ENCODE results near the gene BEGAIN. TPM values are rescaled to one million over a fixed set of nuclear protein-coding genes. Genes with fewer than 3 reads are reported as not detected.

The BEGAIN gene
- total RNA-seq, 1 experiment from 2014 or later: not detected

- DNase-seq: no peak
- Histone ChIP-seq H4K20me1 (ENCODE audit: insufficient read depth) (no peaks in the 10 kb centered on the region), H3K79me2 (ENCODE audit: low read depth) (no peaks in the 10 kb centered on the region), H3K9me3 (ENCODE audit: insufficient read depth, low read depth) (no peaks in the 10 kb centered on the region), H3K9me2 (ENCODE audit: insufficient read depth) (no peaks in the 10 kb centered on the region), H2AFZ (no peak overlapping the region), H3F3A (ENCODE audit: insufficient read depth, low read depth) (no peaks in the 10 kb centered on the region), H3K4me2 (no peak overlapping the region), H3K4me1 (replicated peaks; ENCODE audit: insufficient read depth) (no peaks in the 10 kb centered on the region), H3K36me3 (ENCODE audit: low read depth) (no peaks in the 10 kb centered on the region), H3K27me3 (ENCODE audit: insufficient read depth, low read depth) (no peaks in the 10 kb centered on the region), H3K4me3 (no peak overlapping the region), H3K27ac (no peak overlapping the region)
- intact Hi-C loops (cut with micrococcal nuclease; ENCODE audit: unreplicated experiment): no loop called here
- POLR2A ChIA-PET (ENCODE audit: unreplicated experiment): no interaction called here
- TF ChIP-seq EZH2 (IDR thresholded peaks at IDR 0.05; ENCODE audit: low read depth) (no peak), CTCF (conservative IDR thresholded peaks at IDR 0.05) (no peak)
- BruUV-seq (replicated peaks): no TSS peak
- CTCF ChIA-PET: no interaction called here
These were observed 47.5 kb downstream of the BEGAIN start for GRCh38 chr14:100539766-100540140.

DNA sequence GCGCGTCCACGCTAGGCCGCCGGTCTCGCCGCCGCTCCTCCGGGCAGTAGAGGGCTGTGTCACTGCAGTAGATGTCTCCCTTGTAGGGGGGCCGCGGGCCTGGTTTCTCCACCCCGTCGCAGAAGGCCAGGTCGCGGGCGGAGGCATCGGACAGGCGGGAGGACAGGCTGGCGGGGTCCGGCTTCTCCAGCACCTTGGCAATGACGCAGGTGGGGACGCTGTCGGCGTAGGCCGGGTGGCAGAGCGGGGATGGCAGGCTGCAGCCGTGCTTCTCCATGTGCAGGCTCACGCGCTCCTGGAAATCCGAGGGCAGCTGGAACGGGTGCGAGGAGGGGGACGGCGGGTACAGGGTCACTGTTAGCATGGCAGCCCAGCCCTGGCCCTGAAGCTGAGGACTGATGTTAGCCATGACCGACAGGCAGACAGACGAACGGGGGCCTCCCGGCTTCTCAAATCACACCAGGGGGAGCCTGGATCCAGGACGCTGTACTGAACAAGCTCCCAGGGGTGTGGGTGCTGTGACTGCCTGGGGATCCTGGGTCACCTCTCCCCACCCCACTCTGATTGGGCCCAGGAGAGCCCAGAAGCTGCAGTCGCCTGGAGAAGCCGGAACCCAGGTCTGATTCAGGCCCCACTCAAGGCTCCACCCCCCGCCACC is 48.1 kb downstream of the BEGAIN start:
- DNase-seq: no peak
- no peaks in the 10 kb centered on the region for H4K20me1 ChIP-seq (ENCODE audit: insufficient read depth)
- H3F3A ChIP-seq (ENCODE audit: insufficient read depth, low read depth): no peaks in the 10 kb centered on the region
- no peaks in the 10 kb centered on the region for H3K79me2 ChIP-seq (ENCODE audit: low read depth)
- no peaks in the 10 kb centered on the region for H3K27me3 ChIP-seq (ENCODE audit: insufficient read depth, low read depth)
- CTCF ChIA-PET: no interaction called here
- H3K36me3 ChIP-seq (ENCODE audit: low read depth): no peaks in the 10 kb centered on the region
- H3K4me3 ChIP-seq: no peak overlapping the region
- no TSS peak for BruUV-seq (replicated peaks)
- no peaks in the 10 kb centered on the region for H3K9me3 ChIP-seq (ENCODE audit: insufficient read depth, low read depth)
- TF ChIP-seq EZH2 (IDR thresholded peaks at IDR 0.05; ENCODE audit: low read depth) (no peak), CTCF (conservative IDR thresholded peaks at IDR 0.05) (no peak)
- H3K4me2 ChIP-seq: no peak overlapping the region
- no peak overlapping the region for H2AFZ ChIP-seq
- no peak overlapping the region for H3K27ac ChIP-seq
- intact Hi-C loops (cut with micrococcal nuclease; ENCODE audit: unreplicated experiment): no loop called here
- no peaks in the 10 kb centered on the region for H3K4me1 ChIP-seq (replicated peaks; ENCODE audit: insufficient read depth)
- POLR2A ChIA-PET (ENCODE audit: unreplicated experiment): no interaction called here
- no peaks in the 10 kb centered on the region for H3K9me2 ChIP-seq (ENCODE audit: insufficient read depth)

GRCh38 chr14:100538351-100539002 is 48.7 kb downstream of the BEGAIN start:
- TF ChIP-seq EZH2 (IDR thresholded peaks at IDR 0.05; ENCODE audit: low read depth): no peak
- TF ChIP-seq CTCF (conservative IDR thresholded peaks at IDR 0.05): no peak
- Histone ChIP-seq H3K4me2 (no peak overlapping the region), H3K4me3 (no peak overlapping the region), H3K36me3 (ENCODE audit: low read depth) (no peaks in the 10 kb centered on the region), H3K4me1 (replicated peaks; ENCODE audit: insufficient read depth) (no peaks in the 10 kb centered on the region), H2AFZ (no peak overlapping the region), H3K27me3 (ENCODE audit: insufficient read depth, low read depth) (no peaks in the 10 kb centered on the region), H4K20me1 (ENCODE audit: insufficient read depth) (no peaks in the 10 kb centered on the region), H3K27ac (no peak overlapping the region), H3K79me2 (ENCODE audit: low read depth) (no peaks in the 10 kb centered on the region), H3F3A (ENCODE audit: insufficient read depth, low read depth) (no peaks in the 10 kb centered on the region), H3K9me3 (ENCODE audit: insufficient read depth, low read depth) (no peaks in the 10 kb centered on the region), H3K9me2 (ENCODE audit: insufficient read depth) (no peaks in the 10 kb centered on the region)
- no peak for DNase-seq
- BruUV-seq (replicated peaks): no TSS peak
- CTCF ChIA-PET: no interaction called here
- POLR2A ChIA-PET (ENCODE audit: unreplicated experiment): no interaction called here
- intact Hi-C loops (cut with micrococcal nuclease; ENCODE audit: unreplicated experiment): no loop called here
